ENCODE data around the gene AEBP1.

Gene AEBP1

DNA sequence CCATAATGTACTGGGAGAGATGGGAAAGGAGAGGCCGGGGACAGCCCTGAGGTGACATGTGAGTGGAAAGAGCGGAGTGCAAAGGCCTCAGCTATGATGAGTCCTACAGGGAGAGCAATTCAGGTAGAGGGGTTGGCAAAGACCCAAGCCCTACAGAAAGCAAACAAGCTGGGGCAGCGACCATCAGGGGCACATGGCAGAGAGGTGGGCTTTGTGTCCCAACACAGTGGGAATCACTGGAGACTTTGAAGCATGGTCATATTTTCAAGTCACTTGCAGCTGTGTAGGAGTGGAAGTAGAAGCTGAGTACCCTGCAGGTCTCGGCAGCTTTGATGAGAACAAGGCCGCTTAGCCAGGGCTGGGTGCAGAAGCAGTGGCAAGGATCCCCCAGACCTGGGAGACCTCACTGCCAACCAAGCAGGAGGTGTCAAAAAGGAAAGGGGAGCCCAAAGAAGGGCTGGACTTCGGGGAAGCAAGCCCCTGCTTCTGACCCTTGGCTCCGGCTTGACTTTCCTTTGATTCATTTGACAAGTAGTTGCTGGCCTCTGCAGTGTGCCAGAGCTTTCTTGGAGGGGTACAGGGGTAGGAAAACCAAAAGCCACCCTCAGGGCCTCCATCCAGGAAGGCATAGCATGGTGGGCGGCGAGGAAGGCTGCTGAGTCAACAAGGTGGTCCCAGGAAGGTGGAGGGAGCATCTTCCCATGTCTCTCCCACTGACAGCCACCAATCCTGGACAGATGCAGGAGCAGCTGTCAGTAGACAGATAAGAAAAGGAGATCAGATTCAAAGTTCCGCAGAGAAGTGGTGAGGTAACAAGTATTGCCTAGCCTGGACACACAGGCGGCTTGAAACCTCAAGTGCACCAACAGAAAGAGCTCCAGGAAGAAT lies 36.8 kb upstream of the AEBP1 start:
- no peak for DNase-seq

DNA sequence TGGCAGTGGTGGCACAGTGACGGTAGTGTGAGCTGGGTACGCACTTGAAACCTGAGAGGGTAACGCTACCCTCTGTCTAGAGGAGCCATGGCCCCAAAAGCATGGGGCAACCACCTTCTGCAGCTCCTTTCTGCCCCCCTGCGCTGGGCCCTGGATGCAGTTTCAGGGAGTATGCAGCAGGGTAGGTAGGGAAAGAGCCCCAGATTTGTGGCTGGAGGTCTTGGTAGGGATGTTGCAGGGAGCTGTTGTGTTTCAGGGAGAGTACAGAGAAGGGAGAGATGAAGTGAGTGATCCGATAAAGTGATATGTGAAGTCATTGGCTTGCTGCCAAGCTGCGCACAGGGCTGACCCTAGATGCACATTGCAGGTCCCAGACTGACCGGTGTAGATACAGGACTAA lies 36.1 kb upstream of the AEBP1 start:
- DNase-seq, result no peak

DNA sequence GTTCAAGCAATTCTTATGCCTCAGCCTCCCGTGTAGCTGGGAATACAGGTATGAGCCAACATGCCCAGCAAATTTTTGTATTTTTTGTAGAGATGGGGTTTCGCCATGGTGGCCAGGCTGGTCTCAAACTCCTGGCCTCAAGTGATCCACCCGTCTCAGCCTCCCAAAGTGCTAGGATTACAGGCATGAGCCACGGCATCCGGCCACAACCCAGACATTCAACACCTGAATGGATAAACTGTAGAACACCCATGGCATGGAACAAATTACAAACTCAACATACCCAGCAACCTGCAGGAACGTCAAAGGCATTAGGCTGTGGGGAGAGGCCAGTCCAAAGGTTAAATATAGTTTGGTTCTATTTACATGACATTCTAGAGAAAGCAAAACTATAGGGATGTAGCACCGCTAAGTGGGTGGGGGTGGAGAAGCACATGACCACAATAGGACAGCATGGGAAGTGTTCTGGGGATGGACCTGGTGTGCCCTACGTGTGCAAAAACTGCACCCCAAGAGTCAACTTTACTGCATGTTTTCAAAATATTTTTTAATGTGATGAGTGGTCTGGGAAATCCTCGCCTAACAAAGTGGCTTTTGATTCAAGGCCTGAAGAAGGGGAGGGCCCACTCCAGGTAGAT lies 32.3 kb upstream of the AEBP1 start:
- DNase-seq, result no peak

DNA sequence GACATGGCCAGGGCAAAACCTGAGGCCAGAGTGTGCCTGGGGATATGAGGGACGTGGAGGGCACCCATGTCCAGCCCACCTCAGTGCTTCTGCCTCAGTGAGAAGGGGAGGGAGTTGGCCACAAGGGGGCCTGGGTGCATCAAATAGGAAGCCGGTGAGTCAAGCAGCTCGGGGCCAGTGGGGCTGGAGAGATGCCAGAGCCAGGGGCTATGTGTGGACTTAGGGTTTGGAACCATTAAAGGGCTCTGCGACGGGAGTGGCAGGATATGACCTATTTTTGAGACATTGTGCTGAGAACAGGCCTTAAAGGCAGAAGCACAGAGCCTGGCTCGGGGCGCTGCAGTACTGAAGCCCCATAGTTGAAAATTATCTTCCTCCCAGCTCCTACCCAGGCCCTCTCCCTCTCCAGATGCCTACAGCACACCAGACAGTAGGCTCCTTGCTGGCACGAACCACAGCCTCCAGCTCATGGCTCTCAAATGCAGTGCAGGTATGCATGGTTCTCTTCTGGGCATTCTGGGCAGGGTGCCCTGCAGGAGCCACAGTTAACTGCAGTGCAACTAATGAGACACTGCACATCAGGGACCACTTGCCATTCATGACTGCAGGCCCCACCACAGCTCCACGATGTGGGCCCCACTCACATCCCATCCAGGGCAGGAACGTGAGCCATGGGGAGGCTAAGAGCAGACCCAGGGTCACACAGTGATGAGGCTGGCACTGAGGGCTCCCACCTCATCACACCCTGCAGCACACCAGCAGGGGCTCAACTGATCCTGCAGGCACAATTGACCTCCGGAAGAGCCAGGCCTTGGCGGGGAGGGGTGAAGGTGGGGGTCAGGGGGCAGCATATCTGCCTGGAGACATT lies 31.5 kb upstream of the AEBP1 start:
- peak; percentile 82 to 86 for DNase-seq

DNA sequence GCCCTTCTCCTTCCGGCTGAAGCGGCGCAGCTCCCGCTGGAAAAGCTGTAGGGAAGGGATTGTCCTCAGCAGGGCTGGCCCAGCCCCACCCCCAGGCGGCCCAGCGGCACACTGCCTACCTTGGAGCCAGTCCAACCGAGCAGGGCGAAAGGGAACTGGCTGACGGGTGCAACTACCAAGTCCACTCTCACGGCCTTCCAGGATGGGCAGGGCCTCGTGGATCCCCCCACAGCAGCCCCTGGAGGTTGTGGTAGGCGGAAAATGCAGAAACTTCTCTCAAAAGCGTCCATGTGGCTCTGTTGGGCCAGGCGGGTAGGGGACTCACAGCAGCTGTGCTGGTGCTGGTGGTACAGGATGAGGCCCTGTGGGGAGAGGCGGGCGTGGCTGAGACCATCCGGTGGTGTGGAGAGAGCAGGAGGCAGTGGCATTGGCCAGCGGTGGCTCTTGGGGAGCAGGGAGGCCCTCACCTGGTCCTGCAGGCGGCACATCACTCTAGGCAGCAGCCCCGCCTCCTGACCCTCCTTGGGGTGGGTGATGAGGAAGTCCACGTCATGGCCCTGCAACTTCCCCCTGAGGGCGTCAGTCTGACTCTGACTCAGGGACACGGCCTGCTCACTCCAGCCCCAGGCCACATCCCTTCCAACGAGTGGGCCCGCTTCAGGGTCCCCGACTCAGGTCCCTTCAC lies 30.3 kb upstream of the AEBP1 start:
- peak in 1 of 2 experiments; percentile 23 for DNase-seq

DNA sequence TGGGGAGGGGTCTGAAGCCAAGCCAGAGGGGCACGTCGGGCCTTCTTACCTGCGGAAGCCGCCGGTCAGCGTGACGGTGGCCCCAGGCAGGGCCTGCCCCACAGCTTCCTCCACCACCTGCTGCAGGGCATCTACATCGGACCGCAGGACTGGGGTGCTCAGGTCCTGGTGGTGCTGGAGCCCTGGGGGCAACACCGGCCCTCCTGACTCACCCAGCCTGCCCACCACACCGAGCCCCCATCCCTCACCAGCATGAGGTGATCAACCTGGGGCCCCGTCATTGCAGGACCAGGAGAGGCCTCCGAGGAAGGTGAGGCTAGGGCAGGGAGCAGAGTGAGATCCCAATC lies 29.8 kb upstream of the AEBP1 start:
- DNase-seq, result no peak

DNA sequence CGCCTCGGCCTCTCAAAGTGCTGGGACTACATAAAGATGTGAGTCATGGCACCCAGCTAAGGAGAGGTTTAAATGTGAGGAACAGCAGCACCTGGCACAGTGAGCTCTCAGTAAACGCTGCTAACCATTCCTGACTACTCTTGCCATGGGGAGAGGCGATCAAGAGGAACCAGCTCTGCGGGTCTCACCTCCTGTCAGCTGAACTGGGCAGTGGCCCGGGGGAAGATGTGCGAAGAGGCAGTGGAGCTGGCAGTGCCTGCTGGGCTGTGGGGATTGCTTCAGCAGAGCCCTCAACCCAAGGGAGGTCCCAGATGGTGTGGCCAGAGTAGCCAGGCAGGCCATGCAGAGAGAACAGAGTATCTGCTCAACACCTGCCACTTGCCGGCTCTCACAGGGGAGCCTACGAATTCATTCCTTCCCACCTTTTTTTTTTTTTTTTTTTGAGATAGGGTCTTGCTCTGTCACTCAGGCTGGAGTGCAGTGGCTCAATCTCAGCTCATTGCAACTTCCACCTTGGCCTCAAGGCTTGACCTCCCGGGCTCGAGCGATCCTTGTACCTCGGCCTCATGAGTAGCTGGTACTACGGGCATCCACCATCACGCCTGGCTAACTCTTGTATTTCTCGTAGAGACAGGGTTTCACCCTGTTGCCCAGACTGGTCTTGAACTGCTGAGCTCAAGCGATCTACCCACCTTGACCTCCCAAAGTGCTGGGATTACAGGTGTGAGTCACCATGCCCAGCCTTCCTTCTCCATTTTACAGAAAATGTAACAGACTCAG lies 28.7 kb upstream of the AEBP1 start:
- no peak for DNase-seq

DNA sequence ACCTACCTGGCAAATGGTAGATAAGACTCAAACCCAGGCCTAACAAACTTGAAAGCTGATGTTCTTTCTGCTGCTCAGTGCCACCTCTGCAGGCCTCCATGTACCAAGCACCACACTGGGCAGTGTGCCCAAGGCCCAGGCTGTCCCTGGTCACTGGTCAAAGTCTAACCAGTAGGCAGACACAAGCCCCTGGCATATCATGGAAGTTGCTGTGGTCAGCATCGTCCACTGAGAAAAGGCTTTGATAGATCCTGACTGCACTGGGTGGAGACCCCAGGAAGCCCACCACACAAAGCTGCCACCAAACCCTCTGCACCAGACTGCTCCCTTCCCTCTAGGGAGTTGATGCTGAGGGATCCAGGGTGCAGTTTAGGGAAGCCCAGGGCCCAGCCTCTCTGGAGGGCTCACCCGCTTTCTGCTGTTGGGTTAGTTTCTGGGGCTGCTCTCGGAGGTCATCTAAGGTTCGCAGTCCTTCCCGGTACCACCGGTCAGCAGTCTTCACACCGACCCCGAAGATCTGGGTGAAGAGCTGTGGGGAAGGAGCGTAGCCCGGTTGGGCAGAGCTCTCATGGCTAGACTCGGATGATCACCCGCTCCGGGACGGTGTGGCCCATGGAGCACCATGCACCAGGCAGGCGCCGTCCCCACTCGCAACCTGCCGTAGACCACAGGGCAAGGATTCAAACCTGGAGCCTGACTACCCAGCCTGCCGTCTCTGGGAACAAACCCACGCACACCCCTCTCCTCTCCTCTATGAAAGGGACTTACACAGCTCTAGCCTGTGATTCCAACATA lies 27.8 kb upstream of the AEBP1 start:
- DNase-seq, result no peak

DNA sequence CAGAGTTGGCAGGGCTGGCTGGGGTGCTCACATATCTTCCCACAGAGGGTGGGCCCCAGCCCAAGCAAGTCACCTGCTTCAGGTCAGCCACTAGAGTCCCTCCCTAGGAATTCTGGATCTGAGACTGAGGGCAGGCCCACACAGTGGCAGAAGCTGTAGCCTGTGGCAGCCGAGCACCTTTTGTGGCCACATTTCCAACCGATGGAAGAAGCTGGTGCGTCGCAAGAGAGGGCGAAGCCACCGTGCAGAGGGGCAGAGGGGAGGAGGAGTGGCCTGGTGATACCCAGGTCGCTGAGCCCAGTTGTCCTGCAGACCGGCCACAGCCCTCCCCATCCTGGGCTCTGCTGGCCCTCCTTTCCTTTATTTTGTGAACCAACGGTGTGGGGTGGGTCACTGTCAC lies 27.1 kb upstream of the AEBP1 start:
- DNase-seq, result no peak

DNA sequence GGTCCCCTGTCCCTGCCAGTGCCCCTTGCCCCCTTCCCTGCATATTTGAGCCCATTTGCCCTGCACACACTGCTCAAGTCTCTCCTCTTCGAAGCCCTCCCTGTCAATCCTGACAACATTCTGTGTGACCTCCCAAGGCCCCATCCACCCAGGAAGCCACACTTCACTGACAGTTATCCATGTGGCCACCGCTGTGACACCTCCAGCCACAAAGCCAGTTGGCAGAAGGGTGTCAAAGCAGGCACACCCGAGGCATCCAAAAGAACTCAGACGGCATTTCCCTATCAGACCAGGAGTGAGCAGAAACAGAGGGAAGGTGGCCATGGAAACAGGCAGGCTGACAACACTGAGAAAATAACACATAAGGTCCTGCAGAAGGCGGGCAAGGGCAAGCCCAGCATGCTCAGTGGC lies 26.5 kb upstream of the AEBP1 start:
- no peak for DNase-seq

DNA sequence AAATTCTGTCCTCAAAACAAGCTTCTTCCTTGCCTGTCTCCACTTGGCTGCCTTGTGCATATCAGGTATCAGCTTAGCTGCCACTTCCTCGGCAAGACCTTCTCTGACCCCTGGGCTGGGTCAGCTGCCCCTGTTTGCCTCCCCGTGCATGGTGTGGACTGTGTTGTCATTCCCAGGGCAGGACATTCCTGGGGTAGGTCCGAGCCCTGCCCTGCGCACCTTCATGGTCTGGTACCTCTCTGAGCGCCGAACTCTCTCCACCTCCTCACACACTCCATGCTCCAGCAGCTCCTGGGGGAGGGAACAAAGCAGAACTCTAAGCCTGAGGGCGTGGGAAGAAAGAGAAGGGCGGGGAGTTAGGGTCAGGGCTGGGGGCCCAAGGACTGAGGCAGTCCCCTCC lies 25.6 kb upstream of the AEBP1 start:
- no peak for DNase-seq

DNA sequence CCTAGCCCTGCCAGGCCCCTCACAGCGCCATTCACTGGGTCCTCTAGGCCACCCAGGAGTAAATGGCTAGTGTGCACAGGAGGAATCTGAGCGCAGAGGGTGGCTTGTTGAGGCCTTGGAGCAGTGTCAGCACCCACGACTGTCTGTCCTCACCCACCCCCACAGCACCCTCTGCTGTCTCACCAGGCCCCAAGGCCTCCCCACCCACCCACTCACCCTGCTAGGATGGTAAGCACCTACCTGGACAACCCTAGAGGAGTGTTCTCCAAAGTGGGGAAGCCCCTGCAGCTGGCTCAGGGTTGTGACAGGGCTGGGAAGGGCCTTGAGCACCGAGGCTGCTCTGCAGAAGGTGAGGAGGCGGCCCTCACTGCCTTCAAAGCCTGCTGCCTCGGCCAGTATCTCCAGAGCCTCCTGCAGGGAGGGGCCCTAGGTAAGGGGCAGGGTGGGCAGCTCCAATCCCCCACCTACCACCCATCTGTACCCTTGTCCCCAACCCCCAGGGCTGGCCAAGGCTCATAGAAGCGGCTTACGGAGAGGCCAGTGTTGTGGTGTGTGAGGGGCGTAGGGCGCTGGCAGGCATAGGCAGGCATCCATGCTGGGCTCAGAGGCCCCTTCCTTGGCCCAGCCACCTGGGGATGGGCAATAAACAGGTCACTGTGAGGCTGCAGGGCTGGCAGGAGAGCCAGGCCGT lies 24.7 kb upstream of the AEBP1 start:
- no peak for DNase-seq

DNA sequence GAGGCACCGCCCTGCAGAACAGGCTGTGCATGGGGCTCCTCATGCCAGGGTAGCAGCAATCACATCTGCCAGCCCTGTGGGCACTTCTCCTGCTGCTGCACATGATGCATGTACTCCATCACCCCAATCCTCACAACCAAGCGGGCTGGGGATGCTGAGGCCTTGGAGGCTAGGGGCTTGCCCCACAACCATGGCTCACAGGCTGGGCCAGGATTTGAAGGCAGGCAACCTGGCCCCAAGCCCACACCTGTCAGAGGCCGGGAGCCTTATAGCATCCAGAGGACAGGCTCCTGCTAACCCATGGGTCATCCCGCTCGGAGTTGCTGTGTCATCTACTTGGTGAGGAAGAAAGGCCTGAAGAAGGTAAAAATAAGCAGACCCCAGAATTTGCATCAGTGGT lies 24.0 kb upstream of the AEBP1 start:
- no peak for DNase-seq

DNA sequence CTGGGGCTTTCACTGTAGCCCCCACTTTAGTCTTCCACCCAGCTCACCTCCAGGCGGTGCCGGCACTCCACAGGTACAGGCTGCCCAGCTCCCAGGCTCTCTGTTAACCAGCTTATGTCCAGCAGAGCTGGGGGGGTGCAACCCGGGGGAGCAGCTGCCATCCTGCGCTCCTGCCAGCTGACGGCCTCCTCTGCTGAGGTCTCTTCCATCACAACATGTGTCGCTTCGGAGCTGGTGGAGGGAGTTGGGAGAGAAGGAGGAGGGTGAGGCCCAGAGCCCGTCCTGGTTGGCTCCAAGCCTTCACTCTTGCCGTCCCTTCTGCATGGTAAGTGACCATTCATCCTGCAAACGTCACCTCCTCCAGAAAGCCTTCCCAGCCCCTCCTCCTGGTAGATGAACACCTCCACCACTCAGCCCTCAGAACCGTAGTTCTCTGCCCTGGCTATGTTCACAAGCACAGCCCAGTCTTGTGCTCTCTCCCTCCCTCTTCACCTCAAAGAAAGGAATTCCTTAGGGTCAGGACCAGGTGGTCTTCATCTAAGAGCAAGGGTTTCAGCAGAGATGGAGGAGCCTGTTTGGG lies 23.4 kb upstream of the AEBP1 start:
- no peak for DNase-seq

DNA sequence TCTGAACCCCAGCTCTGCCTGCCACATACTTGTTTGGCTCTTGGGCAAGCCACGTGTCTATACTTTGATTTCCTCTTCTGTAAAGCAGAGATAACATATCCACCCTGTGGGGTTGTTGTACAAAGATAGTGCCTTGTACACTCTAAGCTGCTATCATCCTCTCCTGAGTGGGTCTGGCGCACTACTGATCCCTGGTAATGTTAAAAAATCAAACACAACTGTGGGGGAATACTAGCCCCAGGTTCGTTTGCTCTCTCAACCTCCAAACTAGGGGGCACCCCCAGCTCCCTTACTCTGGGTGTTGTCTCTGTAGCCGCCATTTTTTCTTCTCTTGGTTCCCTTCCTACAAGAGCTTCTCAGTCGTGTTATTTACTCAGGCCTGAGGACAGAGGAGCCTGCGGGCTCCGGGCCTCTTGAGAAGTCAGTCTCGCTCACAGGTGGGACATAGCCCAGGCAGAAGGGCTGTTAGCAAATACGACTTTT lies 22.8 kb upstream of the AEBP1 start:
- DNase-seq, result no peak

DNA sequence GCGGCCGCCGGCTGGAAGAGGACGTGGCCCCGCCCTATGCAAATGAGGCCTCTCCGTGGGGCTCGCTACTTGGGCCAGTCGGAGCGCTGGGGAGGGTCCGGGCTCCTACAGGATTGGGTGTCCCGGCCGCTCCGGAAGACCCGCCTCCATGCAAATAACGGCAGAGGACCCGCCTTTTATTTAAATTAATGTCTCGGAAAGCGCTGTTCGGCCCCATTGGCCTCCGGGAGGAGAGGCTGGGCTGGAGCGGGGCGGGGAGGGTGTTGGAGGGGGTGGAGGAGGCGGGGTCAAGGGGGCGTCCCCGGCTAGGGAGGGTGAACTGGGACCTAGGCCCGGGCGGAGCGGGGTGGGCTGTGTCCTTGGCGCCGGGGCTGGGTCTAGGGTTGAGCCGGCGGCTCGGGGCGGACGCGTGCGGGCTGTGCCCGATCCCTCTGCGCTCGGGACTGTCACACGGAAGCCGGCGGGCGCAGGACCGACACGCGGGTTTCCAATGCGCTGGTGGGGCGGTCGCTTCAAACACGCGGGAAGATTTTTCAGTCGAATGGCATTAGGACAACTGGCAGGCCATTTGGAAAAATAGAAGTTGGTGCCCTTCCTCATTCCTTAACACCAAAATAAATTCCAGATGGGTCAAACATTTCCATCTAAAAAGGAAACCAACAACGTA lies 21.5 kb upstream of the AEBP1 start:
- peak; percentile 99 to 100 for DNase-seq

DNA sequence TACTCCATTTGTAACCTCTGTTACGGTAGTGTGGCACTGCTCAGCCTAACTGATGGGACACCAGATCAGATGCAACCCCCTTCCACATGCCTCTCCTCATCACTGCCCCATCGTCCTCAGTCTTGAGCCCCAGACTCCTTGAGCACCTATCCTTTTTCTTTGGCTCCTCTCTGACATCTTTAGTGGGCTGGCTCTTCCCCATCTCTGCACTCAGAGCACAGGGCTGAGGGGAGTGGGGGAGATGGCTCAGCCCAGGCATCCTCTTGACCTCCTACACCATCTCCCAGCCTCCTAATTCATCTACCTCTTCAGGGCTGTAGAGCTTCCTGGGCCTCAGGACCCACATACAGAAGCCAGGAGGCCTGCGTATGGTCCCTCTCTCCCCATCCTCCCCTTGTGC lies 20.3 kb upstream of the AEBP1 start:
- no peak for DNase-seq

DNA sequence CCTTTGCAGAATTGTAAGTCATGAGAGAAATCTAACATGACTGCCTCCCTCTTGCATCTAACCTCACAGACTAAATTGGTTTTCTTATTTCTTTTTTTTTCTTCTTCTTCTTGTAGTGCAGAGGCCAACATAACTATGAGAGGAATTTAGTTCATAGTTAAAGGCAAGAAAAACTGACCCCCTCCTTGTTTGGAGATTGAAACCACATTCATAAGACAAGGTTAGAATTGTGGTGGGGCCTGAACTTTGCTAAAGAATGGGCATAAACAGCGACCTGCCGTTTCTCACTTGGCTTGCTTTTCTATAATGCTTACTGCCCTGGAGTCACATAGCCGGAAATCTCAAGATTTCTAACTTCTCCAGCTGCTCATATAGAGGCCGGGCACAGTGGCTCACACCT lies 19.4 kb upstream of the AEBP1 start:
- DNase-seq, result no peak

DNA sequence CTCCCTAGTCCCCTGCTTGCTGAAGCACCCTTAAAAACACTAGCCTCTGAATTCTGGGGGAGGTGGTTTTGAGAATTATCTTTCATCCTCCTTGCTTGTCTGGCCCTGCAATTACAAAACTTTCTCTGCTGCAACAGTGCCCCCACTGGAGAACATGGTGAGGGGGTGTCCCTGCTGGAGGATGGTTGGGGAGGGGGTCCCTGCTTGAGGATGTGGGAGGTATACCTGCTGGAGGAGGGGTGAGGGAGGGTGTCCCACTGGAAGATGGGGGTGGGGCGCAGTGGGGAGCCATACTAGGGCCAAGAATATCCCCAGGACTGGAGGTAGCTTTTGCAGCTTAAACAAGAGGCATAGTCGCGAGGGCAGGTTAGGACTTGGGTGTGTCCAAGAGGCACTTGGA lies 18.6 kb upstream of the AEBP1 start:
- DNase-seq, result no peak

DNA sequence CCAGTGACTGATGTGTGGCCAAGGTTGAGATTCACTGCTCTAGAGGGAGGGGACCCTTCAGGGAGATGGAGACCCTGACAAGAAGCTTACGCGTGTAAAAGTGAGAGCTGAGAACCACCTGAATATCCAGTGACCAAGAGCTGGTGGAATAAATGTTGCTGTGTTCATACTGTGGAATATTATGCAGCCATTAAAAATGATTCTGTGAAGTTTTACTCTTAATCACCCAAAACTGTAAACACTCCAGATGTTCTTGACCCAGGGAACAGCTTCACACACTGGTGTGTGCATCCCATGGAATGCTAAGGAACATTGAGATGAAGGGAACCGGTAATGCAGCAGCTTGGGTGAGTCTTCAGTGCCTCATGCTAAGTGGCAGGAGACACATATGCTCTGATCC lies 17.5 kb upstream of the AEBP1 start:
- DNase-seq, result no peak

All from NCI-H2081 (cell line).